Measurements from ENCODE around the gene FAAH.

Gene FAAH

GRCh38 chr1:46449223-46450159, 55.4 kb downstream of the FAAH start:
- H3K4me3 ChIP-seq (ENCODE audit: low read depth, low read length): no peak overlapping the region
- DNase-seq (ENCODE audit: low read depth): no peak
- no peak for TF ChIP-seq CTCF (conservative IDR thresholded peaks at IDR 0.05; ENCODE audit: low read depth, low read length)

DNA sequence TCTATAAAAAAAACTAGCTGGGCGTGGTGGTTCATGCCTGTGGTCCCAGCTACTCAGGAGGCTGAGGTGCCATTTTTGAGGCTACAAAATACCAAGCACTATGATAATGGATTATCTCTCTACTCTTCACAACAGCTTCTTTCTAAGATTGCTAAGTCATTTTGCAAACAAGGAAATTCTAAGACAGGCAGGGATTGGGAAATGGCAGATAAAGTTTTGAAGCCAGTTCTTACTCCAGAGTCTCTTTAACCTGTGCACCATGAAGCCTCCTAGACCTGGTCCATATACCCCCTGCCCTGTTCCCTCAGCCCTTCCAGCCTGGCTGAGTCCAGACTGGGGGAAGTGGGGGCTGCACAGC, 56.0 kb downstream of the FAAH start:
- no peak for DNase-seq (ENCODE audit: low read depth)
- TF ChIP-seq CTCF (conservative IDR thresholded peaks at IDR 0.05; ENCODE audit: low read depth, low read length): no peak
- no peak overlapping the region for H3K4me3 ChIP-seq (ENCODE audit: low read depth, low read length)

- no peak for TF ChIP-seq CTCF (conservative IDR thresholded peaks at IDR 0.05; ENCODE audit: low read depth, low read length)
- DNase-seq (ENCODE audit: low read depth): no peak
- no peak overlapping the region for H3K4me3 ChIP-seq (ENCODE audit: low read depth, low read length)
Observed at GRCh38 chr1:46451948-46452930, 58.1 kb downstream of the FAAH start.

DNA sequence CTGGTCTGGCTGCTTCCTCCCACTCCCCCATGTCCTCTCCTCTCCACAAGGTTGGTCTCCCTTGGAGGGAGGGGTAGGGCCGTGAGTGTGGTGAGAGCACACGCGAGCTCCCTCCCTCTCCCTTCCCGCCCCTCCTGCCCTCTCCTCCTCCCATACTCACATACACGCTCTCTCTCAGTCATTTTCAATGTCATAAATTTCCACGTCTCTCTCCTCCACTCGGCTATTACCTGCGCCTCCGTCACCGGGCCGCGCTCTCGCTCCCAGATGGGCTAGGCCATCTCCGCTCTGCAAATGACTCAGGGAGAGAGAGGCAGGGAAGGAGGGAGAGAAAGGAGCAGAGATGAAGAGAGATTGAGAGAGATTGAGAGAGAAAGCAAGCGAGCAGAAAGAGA, 58.8 kb downstream of the FAAH start:
- no peak overlapping the region for H3K4me3 ChIP-seq (ENCODE audit: low read depth, low read length)
- no peak for TF ChIP-seq CTCF (conservative IDR thresholded peaks at IDR 0.05; ENCODE audit: low read depth, low read length)
- no peak for DNase-seq (ENCODE audit: low read depth)

- no peak overlapping the region for H3K4me3 ChIP-seq (ENCODE audit: low read depth, low read length)
- no peak for TF ChIP-seq CTCF (conservative IDR thresholded peaks at IDR 0.05; ENCODE audit: low read depth, low read length)
- no peak for DNase-seq (ENCODE audit: low read depth)
Observed at GRCh38 chr1:46453449-46453848, 59.3 kb downstream of the FAAH start.

GRCh38 chr1:46455951-46456350, 61.8 kb downstream of the FAAH start:
- no peak overlapping the region for H3K4me3 ChIP-seq (ENCODE audit: low read depth, low read length)
- no peak for TF ChIP-seq CTCF (conservative IDR thresholded peaks at IDR 0.05; ENCODE audit: low read depth, low read length)
- no peak for DNase-seq (ENCODE audit: low read depth)

Data from choroid plexus epithelial cell (primary cell).